ENCODE results near the gene SHF.

The SHF gene

DNA sequence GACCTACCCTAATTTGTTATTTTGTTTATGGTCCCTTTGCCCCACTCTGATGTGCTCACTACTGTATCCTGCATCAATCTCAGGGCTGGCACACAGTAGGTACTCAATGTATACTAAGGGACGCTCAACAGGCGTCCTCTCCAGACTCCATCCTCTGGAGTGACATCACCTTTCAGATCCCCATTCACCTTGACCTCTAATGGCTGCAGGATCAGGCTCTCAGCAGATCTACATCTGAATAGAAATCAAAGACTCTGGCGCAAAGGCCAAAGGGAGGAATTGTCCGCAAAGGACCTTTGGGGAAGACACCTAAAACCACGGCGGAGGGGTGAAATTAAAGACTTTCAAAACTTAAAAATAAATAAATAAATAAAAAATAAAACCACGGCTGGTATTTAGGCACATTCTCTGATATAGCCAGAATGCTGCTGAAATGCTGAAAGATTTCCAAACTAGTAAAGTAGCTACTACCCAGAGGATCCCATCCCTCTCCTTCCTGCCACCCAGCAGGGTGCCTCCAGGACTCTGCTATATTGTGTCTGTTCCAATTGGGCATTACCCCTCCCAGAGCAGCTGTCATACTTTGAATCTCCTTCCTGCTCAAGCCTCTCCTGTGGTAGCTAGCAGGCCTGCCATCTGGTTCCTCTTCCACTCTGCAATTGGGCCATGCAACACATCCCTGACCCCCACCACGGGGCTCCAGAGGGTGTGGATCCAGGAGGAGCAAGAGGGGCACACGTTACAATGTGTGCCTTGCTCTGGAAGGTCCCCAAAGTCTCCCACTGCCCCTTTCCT lies 6.1 kb downstream of the SHF start:
- H3K36me3 ChIP-seq (ENCODE audit: control insufficient read depth, insufficient read depth, low read length), result no peaks in the 10 kb centered on the region; the same call in 1 of the 2 replicates
- DNase-seq (ENCODE audit: low read depth, low spot score), result no peak
- WGBS (ENCODE audit: insufficient coverage, insufficient read length), result no CpG with 5 or more reads among the region's 9 CpGs
- no peak overlapping the region for H3K27ac ChIP-seq (ENCODE audit: low read length)
- no peaks in the 10 kb centered on the region for H3K27me3 ChIP-seq (ENCODE audit: control insufficient read depth, insufficient read depth, low read length)
- H3K9me3 ChIP-seq (ENCODE audit: control insufficient read depth, insufficient read depth, low read length), result no peaks in the 10 kb centered on the region
- H3K4me1 ChIP-seq (ENCODE audit: control insufficient read depth, insufficient read depth, low read length), result peaks cover 13% of the 10 kb centered on the region
- H3K4me3 ChIP-seq (ENCODE audit: low read length), result no peak overlapping the region

DNA sequence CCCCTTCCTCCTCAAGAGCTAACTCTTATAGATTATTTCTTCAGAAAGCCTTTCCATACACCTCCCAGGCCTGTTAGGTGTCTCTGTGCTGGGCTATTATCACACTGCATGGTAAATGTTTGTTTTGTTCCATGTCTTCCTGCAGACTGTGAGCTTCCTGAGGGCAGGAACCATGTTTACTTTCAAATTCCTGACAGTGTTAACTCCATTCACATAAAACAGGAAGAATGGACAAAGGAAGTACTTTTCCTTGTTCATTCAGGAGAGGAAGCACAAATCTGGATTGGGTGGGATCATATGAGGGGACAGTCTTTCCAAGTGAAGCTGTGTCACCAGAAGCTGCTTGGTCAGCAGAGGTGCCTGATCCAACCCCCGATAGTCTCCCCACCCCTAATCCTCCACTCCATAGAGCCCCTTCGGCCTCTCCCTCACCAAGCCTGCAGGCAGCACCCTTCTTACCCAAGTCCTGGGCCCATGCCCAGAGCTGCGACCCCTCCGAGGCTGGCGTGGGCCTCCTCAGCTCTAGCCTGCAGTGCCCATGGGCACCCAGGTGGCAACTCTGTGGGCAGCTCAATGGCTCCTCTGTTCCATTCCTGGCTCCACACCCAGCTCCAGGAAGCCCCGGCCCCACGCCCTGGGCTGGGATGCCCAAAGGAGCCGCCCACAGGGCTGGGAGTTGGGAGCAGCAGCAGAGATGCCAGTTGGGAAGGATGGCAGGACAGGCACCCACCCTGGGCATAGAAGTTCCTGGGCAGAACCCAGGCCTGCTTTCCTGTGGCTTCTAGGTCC lies 6.9 kb downstream of the SHF start:
- WGBS (ENCODE audit: insufficient coverage, insufficient read length), result no CpG with 5 or more reads among the region's 8 CpGs
- Histone ChIP-seq H3K4me3 (ENCODE audit: low read length) (no peak overlapping the region), H3K27me3 (ENCODE audit: control insufficient read depth, insufficient read depth, low read length) (no peaks in the 10 kb centered on the region), H3K4me1 (ENCODE audit: control insufficient read depth, insufficient read depth, low read length) (peaks cover 11% of the 10 kb centered on the region), H3K36me3 (ENCODE audit: control insufficient read depth, insufficient read depth, low read length) (no peaks in the 10 kb centered on the region; the same call in 1 of the 2 replicates), H3K27ac (ENCODE audit: low read length) (no peak overlapping the region), H3K9me3 (ENCODE audit: control insufficient read depth, insufficient read depth, low read length) (no peaks in the 10 kb centered on the region)
- DNase-seq (ENCODE audit: low read depth, low spot score), result no peak

DNA sequence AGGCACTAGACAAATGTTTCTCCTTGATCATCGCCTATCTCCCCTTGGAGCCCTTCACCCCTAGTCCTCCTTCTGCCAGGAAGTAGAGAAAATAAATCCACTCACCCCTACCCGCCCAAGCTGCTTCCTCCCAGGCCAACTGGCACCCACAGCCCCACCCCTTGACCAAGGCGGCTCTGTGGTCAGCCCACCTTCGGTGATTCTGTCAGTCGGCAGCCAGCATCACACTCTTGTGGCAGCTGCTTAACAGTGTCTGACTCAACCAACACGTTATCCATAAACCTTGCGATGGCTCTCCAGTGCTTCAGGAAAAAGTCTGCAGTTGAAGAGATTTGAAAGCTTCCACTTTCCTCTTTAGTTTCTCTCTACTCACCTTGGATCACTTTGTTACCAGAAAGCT lies 7.6 kb downstream of the SHF start:
- no peak for DNase-seq (ENCODE audit: low read depth, low spot score)
- WGBS (ENCODE audit: insufficient coverage, insufficient read length), result no CpG with 5 or more reads among the region's 7 CpGs
- Histone ChIP-seq H3K4me3 (ENCODE audit: low read length) (no peak overlapping the region), H3K4me1 (ENCODE audit: control insufficient read depth, insufficient read depth, low read length) (peaks cover 11% of the 10 kb centered on the region), H3K27me3 (ENCODE audit: control insufficient read depth, insufficient read depth, low read length) (no peaks in the 10 kb centered on the region), H3K9me3 (ENCODE audit: control insufficient read depth, insufficient read depth, low read length) (no peaks in the 10 kb centered on the region), H3K36me3 (ENCODE audit: control insufficient read depth, insufficient read depth, low read length) (no peaks in the 10 kb centered on the region; the same call in 1 of the 2 replicates), H3K27ac (ENCODE audit: low read length) (no peak overlapping the region)

DNA sequence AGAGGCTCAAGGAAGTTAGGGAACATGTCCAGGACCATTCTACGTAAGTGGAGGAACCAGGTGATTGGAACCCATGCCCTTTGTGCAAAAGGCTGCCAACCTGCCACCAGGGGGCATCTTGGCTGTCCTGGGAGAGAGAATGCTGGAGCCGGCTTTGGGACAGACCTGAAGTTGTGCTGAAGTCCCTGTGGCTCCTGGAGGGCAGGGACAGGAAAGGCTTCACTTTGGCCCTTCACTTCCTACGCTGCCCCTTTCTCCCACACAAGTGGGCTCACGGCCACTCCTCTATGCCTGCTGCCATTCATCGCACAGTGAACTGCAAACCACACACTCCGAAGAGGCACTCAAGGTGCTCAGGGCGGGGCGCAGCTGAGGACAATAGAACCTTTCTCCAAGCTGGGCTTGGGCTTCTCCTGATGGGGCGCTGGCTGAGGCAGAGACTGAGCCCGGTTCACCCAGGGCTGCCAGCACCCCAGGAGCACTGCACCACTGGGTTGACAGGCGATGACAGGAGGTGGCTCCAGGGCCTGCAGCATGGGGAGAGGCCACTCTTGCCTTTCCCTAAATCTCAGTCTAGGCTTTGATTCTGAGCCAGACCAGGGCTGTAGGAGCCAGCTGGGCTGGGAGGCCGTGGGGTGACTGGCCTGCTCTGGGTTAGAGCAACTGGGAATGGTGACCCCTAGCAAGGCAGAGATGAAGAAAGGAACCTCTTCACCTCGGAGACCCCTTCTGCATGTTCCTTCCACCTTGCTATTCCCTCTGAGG lies 8.4 kb downstream of the SHF start:
- no peaks in the 10 kb centered on the region for H3K27me3 ChIP-seq (ENCODE audit: control insufficient read depth, insufficient read depth, low read length)
- WGBS (ENCODE audit: insufficient coverage, insufficient read length), result no CpG with 5 or more reads among the region's 13 CpGs
- no peak for DNase-seq (ENCODE audit: low read depth, low spot score)
- H3K4me1 ChIP-seq (ENCODE audit: control insufficient read depth, insufficient read depth, low read length), result peaks cover 11% of the 10 kb centered on the region
- no peaks in the 10 kb centered on the region; the same call in 1 of the 2 replicates for H3K36me3 ChIP-seq (ENCODE audit: control insufficient read depth, insufficient read depth, low read length)
- H3K4me3 ChIP-seq (ENCODE audit: low read length), result no peak overlapping the region
- no peak overlapping the region for H3K27ac ChIP-seq (ENCODE audit: low read length)
- H3K9me3 ChIP-seq (ENCODE audit: control insufficient read depth, insufficient read depth, low read length), result no peaks in the 10 kb centered on the region

DNA sequence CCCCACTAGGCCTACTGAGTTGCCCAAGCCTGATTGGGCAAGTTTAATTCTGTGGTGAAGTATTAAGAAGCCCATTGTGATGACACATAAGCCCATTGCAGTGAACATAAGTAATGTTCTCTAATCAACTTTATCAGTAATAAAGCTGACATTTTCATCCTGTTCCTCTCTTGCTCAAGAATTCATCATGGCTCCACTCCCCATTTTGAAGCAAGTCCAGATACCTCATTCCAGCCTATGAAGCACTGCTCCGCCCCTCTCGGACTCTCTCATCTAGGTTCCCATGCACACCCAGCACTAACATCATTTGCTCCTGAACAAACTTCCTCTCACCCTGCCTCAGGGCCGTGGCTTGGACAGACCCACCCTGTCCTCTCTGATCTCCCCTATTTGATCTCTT lies 10.5 kb downstream of the SHF start:
- Histone ChIP-seq H3K36me3 (ENCODE audit: control insufficient read depth, insufficient read depth, low read length) (peaks cover 4% of the 10 kb centered on the region; the same call in 1 of the 2 replicates), H3K9me3 (ENCODE audit: control insufficient read depth, insufficient read depth, low read length) (no peaks in the 10 kb centered on the region), H3K27me3 (ENCODE audit: control insufficient read depth, insufficient read depth, low read length) (no peaks in the 10 kb centered on the region), H3K27ac (ENCODE audit: low read length) (no peak overlapping the region), H3K4me1 (ENCODE audit: control insufficient read depth, insufficient read depth, low read length) (peaks cover 7% of the 10 kb centered on the region), H3K4me3 (ENCODE audit: low read length) (no peak overlapping the region)
- DNase-seq (ENCODE audit: low read depth, low spot score), result no peak
- WGBS (ENCODE audit: insufficient coverage, insufficient read length), result no CpG with 5 or more reads among the region's 3 CpGs

DNA sequence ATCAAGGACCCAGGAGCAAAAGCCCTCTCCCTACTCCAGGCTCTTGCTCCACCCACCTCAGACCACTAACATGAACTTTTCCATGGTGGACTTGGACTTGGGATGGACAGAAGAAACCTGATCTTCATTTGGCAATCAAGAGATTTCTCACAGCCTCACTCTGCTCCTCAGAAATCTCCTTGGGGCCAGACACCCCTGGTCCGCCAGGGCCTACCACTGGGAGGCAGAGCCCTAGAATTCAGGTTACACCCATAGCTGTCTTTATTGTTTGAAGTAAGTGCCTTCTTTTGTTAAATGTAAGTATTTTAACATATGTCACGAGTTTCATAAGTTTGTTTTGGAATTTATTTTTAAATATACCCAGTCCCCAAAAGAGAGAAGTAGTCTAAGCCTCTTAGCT lies 13.2 kb downstream of the SHF start:
- Histone ChIP-seq H3K9me3 (ENCODE audit: control insufficient read depth, insufficient read depth, low read length) (no peaks in the 10 kb centered on the region), H3K36me3 (ENCODE audit: control insufficient read depth, insufficient read depth, low read length) (peaks cover 6% of the 10 kb centered on the region; the same call in 1 of the 2 replicates), H3K4me1 (ENCODE audit: control insufficient read depth, insufficient read depth, low read length) (peaks cover 3% of the 10 kb centered on the region; the same call in 1 of the 2 replicates), H3K27ac (ENCODE audit: low read length) (no peak overlapping the region), H3K4me3 (ENCODE audit: low read length) (no peak overlapping the region), H3K27me3 (ENCODE audit: control insufficient read depth, insufficient read depth, low read length) (no peaks in the 10 kb centered on the region)
- no CpG with 5 or more reads among the region's 2 CpGs for WGBS (ENCODE audit: insufficient coverage, insufficient read length)
- no peak for DNase-seq (ENCODE audit: low read depth, low spot score)

DNA sequence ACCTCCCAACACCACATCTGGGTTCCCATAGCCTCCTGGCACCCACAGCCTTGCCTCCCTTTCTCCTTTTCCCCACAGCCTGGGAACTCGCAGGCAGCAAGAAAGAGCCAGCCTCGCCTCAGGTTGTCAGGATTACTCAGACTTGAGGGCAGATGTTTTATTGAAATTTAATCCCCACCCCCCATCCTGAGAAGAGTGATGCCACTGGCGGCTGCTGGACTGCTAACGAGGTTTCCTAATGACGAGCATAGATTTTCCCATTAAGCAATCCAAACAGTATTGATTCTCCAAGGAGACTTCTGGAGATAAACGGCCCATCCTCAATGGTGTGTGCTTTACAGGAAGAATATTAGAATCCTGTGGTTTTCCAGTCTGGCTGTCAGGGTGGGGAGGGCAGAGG lies 13.7 kb downstream of the SHF start:
- DNase-seq (ENCODE audit: low read depth, low spot score), result no peak
- Histone ChIP-seq H3K4me1 (ENCODE audit: control insufficient read depth, insufficient read depth, low read length) (peaks cover 5% of the 10 kb centered on the region; the same call in 1 of the 2 replicates), H3K36me3 (ENCODE audit: control insufficient read depth, insufficient read depth, low read length) (peaks cover 6% of the 10 kb centered on the region; the same call in 1 of the 2 replicates), H3K9me3 (ENCODE audit: control insufficient read depth, insufficient read depth, low read length) (no peaks in the 10 kb centered on the region), H3K27me3 (ENCODE audit: control insufficient read depth, insufficient read depth, low read length) (no peaks in the 10 kb centered on the region), H3K4me3 (ENCODE audit: low read length) (no peak overlapping the region), H3K27ac (ENCODE audit: low read length) (no peak overlapping the region)
- no CpG with 5 or more reads among the region's 6 CpGs for WGBS (ENCODE audit: insufficient coverage, insufficient read length)

DNA sequence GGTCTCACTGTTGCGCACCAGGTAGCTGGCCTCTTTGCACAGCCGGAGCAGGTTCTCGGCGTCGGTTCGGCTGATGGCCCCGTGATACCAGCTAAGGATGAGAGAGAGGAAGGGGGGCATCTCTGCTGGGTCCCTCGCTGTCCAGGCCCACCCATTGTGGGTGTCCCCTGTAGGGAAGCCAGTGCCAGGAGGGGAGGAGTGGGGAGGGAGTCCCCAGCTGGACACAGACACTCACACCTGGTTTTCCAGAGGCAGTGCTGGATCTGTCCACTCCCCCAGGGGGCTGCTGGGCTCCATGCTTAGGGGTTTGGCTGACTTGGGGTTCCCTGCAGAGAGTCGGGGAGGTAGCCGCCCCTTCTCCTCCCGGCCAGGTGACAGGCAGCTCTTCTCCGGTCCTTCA lies 15.9 kb downstream of the SHF start:
- Histone ChIP-seq H3K4me1 (ENCODE audit: control insufficient read depth, insufficient read depth, low read length) (peaks cover 8% of the 10 kb centered on the region), H3K4me3 (ENCODE audit: low read length) (no peak overlapping the region), H3K27ac (ENCODE audit: low read length) (no peak overlapping the region), H3K36me3 (ENCODE audit: control insufficient read depth, insufficient read depth, low read length) (peaks cover 6% of the 10 kb centered on the region; the same call in 1 of the 2 replicates), H3K27me3 (ENCODE audit: control insufficient read depth, insufficient read depth, low read length) (no peaks in the 10 kb centered on the region), H3K9me3 (ENCODE audit: control insufficient read depth, insufficient read depth, low read length) (no peaks in the 10 kb centered on the region)
- no peak for DNase-seq (ENCODE audit: low read depth, low spot score)
- WGBS (ENCODE audit: insufficient coverage, insufficient read length), result no CpG with 5 or more reads among the region's 12 CpGs

DNA sequence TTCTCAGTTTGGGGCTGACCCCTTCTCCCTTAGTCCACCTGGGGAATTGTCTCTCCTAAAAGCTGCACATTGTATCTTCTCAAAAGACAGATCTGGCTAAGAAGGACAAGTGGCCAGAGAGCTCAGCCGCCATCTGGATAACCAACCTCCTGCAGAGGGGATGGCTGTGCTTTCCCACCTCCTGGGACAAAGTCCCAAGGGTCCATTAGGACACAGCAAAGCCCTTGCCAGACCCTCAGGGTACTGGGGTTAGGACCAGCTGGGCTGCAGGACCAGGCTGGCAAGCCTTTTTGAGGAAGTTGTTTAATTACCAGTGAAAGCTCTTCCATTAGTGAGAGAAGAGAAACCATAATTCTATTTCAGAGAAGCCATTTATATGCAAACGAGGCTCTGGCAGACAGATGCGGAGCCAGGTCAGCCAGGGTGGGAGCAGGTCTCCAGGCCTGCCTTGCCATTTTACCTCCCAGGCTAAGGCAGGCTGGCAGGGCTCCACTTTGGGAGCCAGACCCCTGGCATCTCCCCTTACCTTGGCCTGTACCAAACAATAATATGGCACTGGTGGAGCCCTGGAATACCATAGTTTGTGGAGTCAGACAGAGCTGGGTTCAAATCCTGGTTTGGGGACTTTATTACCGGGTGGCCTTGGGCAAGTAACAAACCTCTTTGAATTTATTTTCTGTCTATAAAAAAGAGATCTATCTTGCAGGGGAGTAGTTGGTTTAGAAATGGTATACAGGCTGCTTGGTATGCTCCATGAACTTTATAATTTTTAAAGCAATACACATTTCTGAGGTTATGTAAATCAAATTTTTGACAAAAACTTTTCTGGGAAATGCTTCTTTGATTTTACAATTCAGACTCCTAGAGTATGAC lies 17.9 kb downstream of the SHF start:
- H3K4me1 ChIP-seq (ENCODE audit: control insufficient read depth, insufficient read depth, low read length), result peaks cover 8% of the 10 kb centered on the region
- H3K4me3 ChIP-seq (ENCODE audit: low read length), result no peak overlapping the region
- peaks cover 6% of the 10 kb centered on the region; the same call in 1 of the 2 replicates for H3K36me3 ChIP-seq (ENCODE audit: control insufficient read depth, insufficient read depth, low read length)
- H3K9me3 ChIP-seq (ENCODE audit: control insufficient read depth, insufficient read depth, low read length), result no peaks in the 10 kb centered on the region
- no CpG with 5 or more reads among the region's 4 CpGs for WGBS (ENCODE audit: insufficient coverage, insufficient read length)
- no peak overlapping the region for H3K27ac ChIP-seq (ENCODE audit: low read length)
- no peak for DNase-seq (ENCODE audit: low read depth, low spot score)
- no peaks in the 10 kb centered on the region for H3K27me3 ChIP-seq (ENCODE audit: control insufficient read depth, insufficient read depth, low read length)
